Mononuclear cell (primary cell): ENCODE results near the gene CNOT4. TPM values are rescaled to one million over a fixed set of nuclear protein-coding genes. Genes with fewer than 3 reads are reported as not detected.
"Not testable (repeated sequence)": the region's sequence is repeated elsewhere in the genome, so short reads cannot be mapped to it uniquely, and the experiment has no call there.

ENCODE experiments used
- H3K27me3 ChIP-seq: 2 replicates; pipeline ENCODE4 v1.6.0; 2011; ENCODE audit warnings: low read length, control low read depth; ENCODE audit not compliant: insufficient read depth
- H3K4me1 ChIP-seq: 2 replicates; pipeline ENCODE4 v1.5.1; 2011; ENCODE audit warnings: mild to moderate bottlenecking, low read length, control low read depth; ENCODE audit not compliant: insufficient read depth
- H3K4me3 ChIP-seq: 2 replicates; pipeline ENCODE4 v1.5.1; 2011; ENCODE audit warnings: mild to moderate bottlenecking, low read length, moderate library complexity
- H3K9me3 ChIP-seq: 2 replicates; pipeline ENCODE4 v1.5.1; 2011; ENCODE audit warnings: low read depth, mild to moderate bottlenecking, control low read depth, low read length
- total RNA-seq: library from RNA; depleted of rRNA; stranded (reverse); fragments of >200 nt; gene quantifications from one replicate; pipeline ENCODE4 v1.2.3, GENCODE V29; 2012

The CNOT4 gene
- total RNA-seq, 1 donor = 19.8 TPM

DNA sequence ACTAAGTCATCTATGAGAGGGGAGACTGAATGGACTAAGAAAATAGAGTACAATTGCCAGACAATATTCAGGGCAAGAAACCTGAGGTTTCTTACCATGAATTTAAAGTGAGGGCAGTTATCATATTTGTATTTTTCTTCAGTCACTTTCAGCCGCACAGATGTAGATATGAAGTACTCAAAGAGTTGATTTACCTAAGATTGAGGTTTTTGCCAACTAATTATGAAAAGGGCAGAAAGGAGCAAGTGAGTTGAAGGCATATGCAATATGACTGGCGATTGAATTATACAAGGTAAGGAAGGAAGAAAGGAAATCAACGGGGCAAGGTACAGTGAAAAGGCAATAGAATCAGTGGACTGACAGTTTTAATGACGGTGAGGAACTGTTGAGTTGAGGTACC, 17.8 kb downstream of the CNOT4 start:
- Histone ChIP-seq H3K4me1 (peaks cover 14% of the 10 kb centered on the region), H3K9me3 (no peaks in the 10 kb centered on the region), H3K27me3 (no peaks in the 10 kb centered on the region), H3K4me3 (no peak overlapping the region)

DNA sequence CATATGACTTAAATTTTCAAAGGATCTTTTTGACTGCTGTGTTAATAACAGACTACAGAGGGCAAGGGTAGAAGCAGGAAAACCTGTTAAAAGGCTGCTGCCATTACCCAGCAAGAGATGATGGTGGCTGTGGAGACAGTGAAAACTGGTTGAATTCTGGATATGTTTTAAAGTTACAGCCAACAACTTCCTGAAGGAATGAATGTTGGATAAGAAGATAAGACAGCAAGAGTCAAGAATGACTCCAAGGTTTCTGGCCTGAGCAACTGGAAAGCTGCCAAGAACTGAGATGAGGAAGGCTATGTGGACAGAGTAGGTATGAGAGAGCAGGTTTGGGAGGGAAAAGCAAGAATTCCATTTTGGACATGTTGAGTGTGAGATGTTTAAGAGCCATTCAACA, 19.1 kb downstream of the CNOT4 start:
- Histone ChIP-seq H3K4me3 (no peak overlapping the region), H3K27me3 (no peaks in the 10 kb centered on the region), H3K4me1 (peaks cover 5% of the 10 kb centered on the region), H3K9me3 (no peaks in the 10 kb centered on the region)

DNA sequence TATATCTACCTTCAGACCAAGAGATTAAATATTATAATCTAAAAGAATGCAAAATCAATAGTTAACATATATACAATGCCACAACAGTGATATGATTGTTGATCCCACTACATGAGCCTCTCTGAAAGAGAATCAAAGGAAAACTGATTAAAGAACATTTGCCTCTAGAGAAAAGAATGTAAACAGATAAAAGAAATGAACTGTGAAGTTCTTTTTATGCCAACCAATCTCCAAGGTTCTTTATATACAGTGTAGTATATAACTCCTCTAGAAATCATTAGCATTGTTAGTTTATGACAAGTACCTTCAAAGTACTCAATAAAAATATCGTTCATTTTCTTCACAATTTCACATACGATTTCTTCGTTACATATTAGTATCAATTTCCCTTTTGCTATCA, 20.1 kb downstream of the CNOT4 start:
- H3K9me3 ChIP-seq = no peaks in the 10 kb centered on the region
- H3K4me3 ChIP-seq = no peak overlapping the region
- no peaks in the 10 kb centered on the region for H3K27me3 ChIP-seq

DNA sequence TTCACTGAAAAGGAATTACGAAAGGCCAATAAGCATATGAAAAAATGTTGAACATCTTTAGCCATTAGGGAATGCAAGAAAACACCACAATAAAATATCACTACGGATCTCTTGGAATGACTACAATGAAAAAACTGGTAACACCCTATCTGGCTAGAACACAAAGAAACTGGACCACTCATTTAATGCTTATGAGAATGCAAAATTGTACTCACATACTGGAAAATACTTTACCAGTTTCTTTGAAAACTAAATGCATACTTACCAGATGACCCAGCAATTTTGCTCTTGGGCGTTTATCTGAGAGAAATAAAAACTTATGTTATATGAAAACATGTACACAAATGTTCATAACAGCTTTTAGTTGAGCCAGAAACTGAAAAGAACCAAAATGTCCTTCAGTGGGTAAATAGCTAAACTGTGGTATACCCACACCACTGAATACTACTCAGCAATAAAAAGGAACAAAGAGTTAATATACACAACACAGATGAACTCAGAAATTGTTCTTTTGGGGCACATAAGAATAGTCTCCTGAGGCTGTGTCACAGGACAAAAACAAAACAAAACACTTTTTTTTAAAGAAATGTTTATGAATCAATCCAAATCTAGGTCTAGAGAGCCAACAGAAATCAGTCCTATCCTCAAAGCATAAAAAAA, 23.5 kb downstream of the CNOT4 start:
- H3K4me1 ChIP-seq = peaks cover 4% of the 10 kb centered on the region
- H3K9me3 ChIP-seq = no peaks in the 10 kb centered on the region
- no peak overlapping the region for H3K4me3 ChIP-seq
- H3K27me3 ChIP-seq = no peaks in the 10 kb centered on the region

More for the DNA sequence above, 20.1 kb downstream of the CNOT4 start:
- H3K4me1 ChIP-seq = peaks cover 5% of the 10 kb centered on the region

DNA sequence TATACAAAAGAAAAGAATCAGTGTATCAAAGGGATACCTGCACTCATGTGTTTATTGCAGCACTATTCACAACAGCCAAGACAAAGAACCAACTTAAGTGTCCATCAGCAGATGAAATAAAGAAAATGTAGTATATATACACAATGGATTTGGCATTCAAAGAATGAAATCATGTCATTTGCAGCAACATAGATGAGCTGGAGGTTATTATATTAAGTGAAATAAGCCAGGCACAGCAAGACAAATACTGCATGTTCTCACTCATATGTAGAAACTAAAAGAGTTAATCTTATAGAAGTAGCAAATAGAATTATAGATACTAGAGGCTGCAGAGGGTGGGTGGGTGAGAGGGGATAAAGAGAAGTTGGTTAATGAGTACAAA, 28.3 kb downstream of the CNOT4 start:
- no peak overlapping the region for H3K4me3 ChIP-seq
- H3K27me3 ChIP-seq = no peaks in the 10 kb centered on the region
- H3K4me1 ChIP-seq = peaks cover 4% of the 10 kb centered on the region
- no peaks in the 10 kb centered on the region for H3K9me3 ChIP-seq

DNA sequence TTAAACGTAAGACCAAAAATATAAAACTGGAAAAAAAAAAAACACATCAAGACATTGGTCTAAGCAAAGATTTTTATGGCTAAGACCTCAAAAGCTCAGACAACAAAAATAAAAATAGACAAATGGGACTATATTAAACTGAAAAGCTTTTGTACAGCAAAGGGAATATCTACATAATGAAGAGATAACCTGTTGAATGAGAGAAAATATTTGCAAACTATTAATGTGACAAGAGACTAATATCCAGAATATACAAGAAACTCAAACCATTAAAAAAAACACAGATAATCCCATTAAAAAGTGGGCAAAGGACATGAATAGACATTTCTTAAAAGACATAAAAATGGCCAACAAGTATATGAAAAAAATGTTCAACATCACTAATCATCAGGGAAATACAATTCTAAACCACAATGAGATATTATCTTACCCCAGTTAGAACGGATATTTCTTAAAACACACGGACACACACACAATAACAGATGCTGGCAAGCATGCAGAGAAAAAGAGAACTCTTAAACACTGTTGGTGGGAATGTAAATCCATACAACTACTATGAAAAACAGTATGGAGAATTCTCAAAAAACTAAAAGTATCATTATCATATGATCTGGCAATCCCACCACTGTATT, 28.8 kb downstream of the CNOT4 start:
- no peaks in the 10 kb centered on the region for H3K9me3 ChIP-seq

DNA sequence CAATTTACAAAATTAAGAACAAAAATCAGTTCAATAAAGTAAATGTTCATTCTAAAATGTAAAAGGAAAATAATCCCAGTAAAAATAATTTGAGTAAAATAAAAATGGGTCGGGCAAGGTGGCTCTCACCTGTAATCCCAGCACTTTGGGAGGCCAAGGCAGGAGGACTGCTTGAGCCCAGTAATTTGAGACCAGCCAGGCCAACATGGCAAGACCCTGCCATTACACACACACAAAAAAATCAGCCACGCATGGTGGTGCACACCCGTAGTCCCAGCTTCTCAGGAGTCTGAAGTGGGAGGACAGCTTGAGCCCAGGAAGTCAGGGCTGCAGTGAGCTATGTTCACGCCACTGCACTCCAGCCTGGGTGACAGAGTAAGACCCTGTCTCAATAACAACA, 34.4 kb downstream of the CNOT4 start:
- no peaks in the 10 kb centered on the region for H3K4me1 ChIP-seq
- H3K27me3 ChIP-seq = no peaks in the 10 kb centered on the region
- no peak overlapping the region for H3K4me3 ChIP-seq
- no peaks in the 10 kb centered on the region for H3K9me3 ChIP-seq

More for the DNA sequence above, 28.8 kb downstream of the CNOT4 start:
- Histone ChIP-seq H3K27me3 (no peaks in the 10 kb centered on the region), H3K4me3 (no peak overlapping the region), H3K4me1 (peaks cover 4% of the 10 kb centered on the region)

DNA sequence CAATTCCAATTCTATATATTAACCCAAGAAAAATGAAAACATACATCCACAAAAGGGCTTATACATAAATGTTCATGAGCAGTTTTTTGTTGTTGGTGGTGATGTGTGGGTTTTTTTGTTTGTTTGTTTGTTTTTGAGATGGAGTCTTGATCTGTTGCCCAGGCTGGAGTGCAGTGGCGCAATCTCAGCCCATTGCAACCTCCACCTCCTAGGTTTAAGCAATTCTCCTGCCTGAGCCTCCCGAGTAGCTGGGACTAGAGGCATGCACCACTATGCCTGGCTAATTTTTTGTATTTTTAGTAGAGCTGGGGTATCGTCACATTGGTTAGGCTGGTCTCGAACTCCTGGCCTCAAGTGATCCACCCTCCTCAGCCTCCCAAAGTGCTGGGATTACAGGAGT, 40.2 kb downstream of the CNOT4 start:
- not testable (repeated sequence) for H3K27me3 ChIP-seq, H3K4me3 ChIP-seq, H3K4me1 ChIP-seq, H3K9me3 ChIP-seq

DNA sequence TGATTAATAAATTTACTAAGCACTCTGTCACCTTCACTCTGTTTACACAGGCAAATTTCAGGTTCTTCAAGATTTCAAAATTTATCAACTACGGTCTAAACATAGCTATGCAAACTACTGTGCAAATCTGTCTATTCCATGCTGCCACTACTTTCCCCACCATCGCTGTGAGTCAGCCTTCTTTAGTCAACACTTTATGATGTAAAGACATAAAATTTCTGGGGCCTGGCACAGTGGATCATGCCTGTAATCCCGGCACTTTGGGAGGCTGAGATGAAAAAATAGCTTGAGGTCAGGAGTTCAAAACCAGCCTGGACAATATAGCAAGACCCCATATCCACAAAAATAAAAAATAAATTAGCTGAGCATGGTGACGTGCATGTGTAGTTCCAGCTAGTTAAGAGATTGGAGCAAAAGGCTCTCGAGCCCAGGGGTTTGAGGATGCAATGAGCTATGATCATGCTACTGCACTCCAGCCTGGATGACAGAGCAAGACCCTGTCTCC, 42.6 kb downstream of the CNOT4 start:
- H3K4me1 ChIP-seq = no peaks in the 10 kb centered on the region
- H3K4me3 ChIP-seq = no peak overlapping the region
- H3K27me3 ChIP-seq = no peaks in the 10 kb centered on the region

DNA sequence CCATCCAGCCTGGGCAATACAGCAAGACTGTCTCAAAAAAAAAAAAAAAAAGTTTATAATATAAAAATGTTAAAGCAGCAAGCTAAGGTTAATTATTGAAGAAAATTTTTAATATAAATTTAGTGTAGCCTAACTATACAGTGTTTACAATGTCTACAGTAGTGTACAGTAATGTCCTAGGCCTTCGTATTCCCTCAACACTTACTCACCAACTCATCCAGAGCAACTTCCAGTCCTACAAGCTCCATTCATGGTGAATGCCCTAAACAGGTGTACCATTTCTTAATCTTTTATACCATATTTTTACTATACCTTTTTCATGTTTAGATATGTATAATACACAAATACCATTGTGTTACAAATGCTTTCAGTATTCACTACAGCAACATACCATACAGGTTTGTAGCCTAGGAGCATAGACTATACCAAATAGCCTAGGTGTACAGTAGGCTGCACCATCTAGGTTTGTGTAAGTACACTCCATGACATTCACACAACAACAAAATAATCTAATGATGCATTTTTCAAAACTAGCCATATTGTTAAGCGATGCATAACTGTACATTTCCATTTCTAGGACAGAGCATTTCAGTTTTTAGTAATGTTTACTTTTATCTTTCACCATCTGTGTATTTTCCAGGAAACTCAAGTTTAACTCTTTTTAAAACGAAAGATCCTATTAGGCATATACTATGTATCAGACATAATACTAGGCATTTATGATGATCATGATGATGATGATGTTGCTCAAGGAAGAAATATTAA, 43.3 kb downstream of the CNOT4 start:
- no peak overlapping the region for H3K4me3 ChIP-seq
- no peaks in the 10 kb centered on the region for H3K4me1 ChIP-seq
- H3K27me3 ChIP-seq = no peaks in the 10 kb centered on the region
- no peaks in the 10 kb centered on the region for H3K9me3 ChIP-seq

More for the DNA sequence above, 42.6 kb downstream of the CNOT4 start:
- no peaks in the 10 kb centered on the region for H3K9me3 ChIP-seq

DNA sequence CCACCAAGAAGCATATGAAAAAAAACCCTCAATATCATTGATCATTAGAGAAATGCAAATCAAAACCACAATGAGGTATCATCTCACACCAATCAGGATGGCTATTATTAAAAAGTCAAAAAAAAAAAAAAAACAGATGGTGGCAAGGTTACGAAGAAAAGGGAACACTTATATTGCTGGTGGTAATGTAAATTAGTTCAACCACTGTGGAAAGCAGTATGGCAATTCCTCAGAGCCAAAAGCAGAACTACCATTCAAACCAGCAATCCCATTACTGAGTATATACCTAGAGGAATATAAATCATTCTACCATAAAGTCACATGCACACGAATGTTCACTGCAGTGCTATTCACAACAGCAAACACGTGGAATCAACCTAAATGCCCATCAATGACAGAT, 46.0 kb downstream of the CNOT4 start:
- H3K9me3 ChIP-seq = no peaks in the 10 kb centered on the region
- no peak overlapping the region for H3K4me3 ChIP-seq
- no peaks in the 10 kb centered on the region for H3K4me1 ChIP-seq
- H3K27me3 ChIP-seq = no peaks in the 10 kb centered on the region

DNA sequence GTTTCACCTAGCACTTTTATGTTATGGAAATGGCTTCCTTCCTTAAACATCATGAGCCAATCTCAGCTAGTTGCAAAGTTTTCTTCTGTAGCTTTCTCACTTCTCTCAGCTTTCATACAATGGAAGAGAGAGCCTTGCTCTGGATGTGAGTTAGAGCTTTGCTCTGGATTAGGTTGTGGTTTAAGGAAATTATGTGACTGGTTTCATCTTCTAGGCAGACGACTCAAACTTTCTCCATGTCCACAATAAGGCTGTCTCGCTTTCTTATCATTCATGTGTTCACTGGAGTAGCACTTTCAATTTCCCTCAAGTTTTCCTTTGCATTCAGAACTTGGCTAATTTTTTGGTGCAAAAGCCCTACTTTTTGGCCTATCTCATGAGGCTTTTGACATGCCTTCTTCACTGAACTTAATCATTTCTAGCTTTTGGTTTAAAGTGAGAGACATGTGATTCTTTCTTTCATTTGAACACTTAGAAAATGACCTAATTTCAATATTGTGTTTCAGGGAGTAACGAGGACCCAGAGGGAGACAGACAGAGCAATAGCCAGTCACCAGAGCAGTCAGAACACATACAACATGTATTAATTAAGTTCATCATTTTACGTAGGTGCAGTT, 49.8 kb downstream of the CNOT4 start:
- no peaks in the 10 kb centered on the region for H3K4me1 ChIP-seq

DNA sequence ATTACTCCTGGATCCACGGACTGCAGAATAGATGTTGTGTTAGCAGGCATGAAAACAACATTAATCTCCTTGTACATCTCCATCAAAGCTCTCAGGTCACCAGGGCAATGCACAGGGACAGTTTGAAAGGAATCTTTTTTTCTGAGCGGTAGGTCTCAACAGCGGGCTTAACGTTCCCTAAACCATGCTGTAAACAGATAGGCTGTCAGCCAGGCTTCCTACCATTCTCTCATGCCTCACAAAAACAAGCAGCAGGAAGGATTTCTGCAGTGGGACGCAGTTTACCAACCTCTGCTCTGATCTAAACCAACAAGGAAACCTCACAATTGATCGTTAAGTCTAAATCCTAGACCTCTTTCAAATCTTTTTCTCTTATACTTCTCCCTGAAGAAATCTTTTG, 50.8 kb downstream of the CNOT4 start:
- Histone ChIP-seq H3K9me3 (no peaks in the 10 kb centered on the region), H3K4me1 (no peaks in the 10 kb centered on the region), H3K27me3 (no peaks in the 10 kb centered on the region), H3K4me3 (no peak overlapping the region)

More for the DNA sequence above, 49.8 kb downstream of the CNOT4 start:
- Histone ChIP-seq H3K4me3 (no peak overlapping the region), H3K27me3 (no peaks in the 10 kb centered on the region), H3K9me3 (no peaks in the 10 kb centered on the region)

DNA sequence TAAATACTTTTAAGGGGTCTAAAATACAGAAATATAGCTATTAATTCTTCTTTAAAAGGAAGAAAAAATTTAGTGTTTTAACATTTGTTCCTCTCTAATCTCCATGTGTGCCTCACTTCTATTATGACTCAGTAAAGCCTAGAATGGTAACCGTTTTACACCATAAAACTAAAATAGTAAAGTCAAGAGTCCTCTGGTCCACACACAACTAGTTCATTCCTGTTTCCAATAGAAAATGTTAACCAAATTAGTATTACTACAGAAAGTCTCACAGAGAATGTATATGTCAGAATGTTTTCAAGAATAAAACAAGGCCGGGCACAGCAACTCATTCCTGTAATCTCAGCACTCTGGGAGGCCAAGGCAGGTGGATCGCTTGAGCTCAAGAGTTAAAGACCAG, 55.8 kb downstream of the CNOT4 start:
- Histone ChIP-seq H3K4me3 (no peak overlapping the region), H3K4me1 (no peaks in the 10 kb centered on the region), H3K27me3 (no peaks in the 10 kb centered on the region), H3K9me3 (no peaks in the 10 kb centered on the region)

DNA sequence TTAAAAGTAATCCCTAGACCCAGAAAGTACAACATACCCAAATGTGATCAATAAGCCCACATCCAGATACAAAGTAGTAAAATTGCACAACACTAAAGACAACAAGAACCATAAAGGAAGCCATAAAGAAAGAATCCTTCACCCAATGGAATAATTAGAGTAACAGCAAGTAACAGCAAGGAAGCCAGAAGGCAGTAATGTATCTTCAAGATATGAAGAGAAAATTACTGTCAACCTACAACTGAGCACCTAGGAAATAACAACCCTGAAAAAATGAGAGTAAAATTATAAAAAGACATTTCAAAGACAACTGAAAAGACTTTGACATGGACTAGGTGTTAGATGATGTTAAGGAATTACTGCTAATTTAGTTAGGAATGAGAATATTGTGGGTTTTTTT, 60.5 kb downstream of the CNOT4 start:
- Histone ChIP-seq H3K4me1 (peaks cover 3% of the 10 kb centered on the region), H3K9me3 (no peaks in the 10 kb centered on the region), H3K27me3 (no peaks in the 10 kb centered on the region), H3K4me3 (no peak overlapping the region)
